Subcutaneous adipose tissue (tissue), 4 donors: Measurements from ENCODE around the gene CNPY4. TPM values are rescaled to one million over a fixed set of nuclear protein-coding genes. Genes with fewer than 3 reads are reported as not detected.

Experiments used
- CTCF ChIP-seq: fragments of 450-650 bp; IDR thresholded peaks from one replicate; pipeline ENCODE4 v1.5.1; 2016; ENCODE audit warnings: low read depth, mild to moderate bottlenecking, control low read depth, antibody characterized with exemption, moderate library complexity
- total RNA-seq, 4 donors: library from RNA; depleted of rRNA; stranded (reverse); fragments of >200 nt; gene quantifications; one replicate each; pipeline ENCODE4 v1.1.0, GENCODE V29; 2016

Gene CNPY4
- total RNA-seq, 4 donors from 2014 or later = 5.3 to 13.0 (median 8.2) TPM

GRCh38 chr7:100124301-100125230, 5.1 kb downstream of the CNPY4 start:
- no peak for TF ChIP-seq CTCF

- no peak for TF ChIP-seq CTCF
Measured at GRCh38 chr7:100126239-100126930, 7.0 kb downstream of the CNPY4 start.

- no peak for TF ChIP-seq CTCF
Measured at GRCh38 chr7:100126931-100127865, 7.8 kb downstream of the CNPY4 start, which contains the start of gene MBLAC1. Gene MBLAC1, plus strand, starts transcription at chr7:100126967. Its CDS starts 429 bp downstream, at chr7:100127396.

GRCh38 chr7:100127866-100128636, 8.6 kb downstream of the CNPY4 start:
- TF ChIP-seq CTCF = no peak

- no peak for TF ChIP-seq CTCF
Measured at GRCh38 chr7:100128637-100128963, 9.2 kb downstream of the CNPY4 start.

- TF ChIP-seq CTCF = no peak
Measured at GRCh38 chr7:100130608-100131453, 11.4 kb downstream of the CNPY4 start.
